GM23248 (cell line): ENCODE results near the gene ANTXRL. TPM values are rescaled to one million over a fixed set of nuclear protein-coding genes. Genes with fewer than 3 reads are reported as not detected.
"Not testable (repeated sequence)": the region's sequence is repeated elsewhere in the genome, so short reads cannot be mapped to it uniquely, and the experiment has no call there.

Source experiments
- DNase-seq: peaks from one replicate; pipeline ENCODE4 v3.0.0-alpha.2; 2015
- H2AFZ ChIP-seq: fragments of 200-600 bp; sonication (generic); 2 replicates; pipeline ENCODE4 v1.6.1; 2016; ENCODE audit warnings: antibody characterized with exemption
- H3F3A ChIP-seq: fragments of 200-600 bp; sonication (generic); 2 replicates; pipeline ENCODE4 v1.6.1; 2016; ENCODE audit warnings: mild to moderate bottlenecking, antibody characterized with exemption, mixed run types; ENCODE audit not compliant: insufficient read depth
- H3K27ac ChIP-seq: fragments of 200-600 bp; sonication (generic); 2 replicates; pipeline ENCODE4 v1.5.1; 2016; ENCODE audit warnings: mild to moderate bottlenecking
- H3K27me3 ChIP-seq: fragments of 200-600 bp; sonication (generic); replicated peaks from 2 replicates; pipeline ENCODE4 v1.6.1; 2016; ENCODE audit warnings: mild to moderate bottlenecking; ENCODE audit not compliant: insufficient read depth
- H3K36me3 ChIP-seq: fragments of 200-600 bp; sonication (generic); 2 replicates; pipeline ENCODE4 v1.6.1; 2016; ENCODE audit warnings: low read depth, mild to moderate bottlenecking
- H3K4me1 ChIP-seq: fragments of 200-600 bp; sonication (generic); 2 replicates; pipeline ENCODE4 v1.6.1; 2016; ENCODE audit warnings: mild to moderate bottlenecking; ENCODE audit not compliant: insufficient read depth
- H3K4me2 ChIP-seq: fragments of 200-600 bp; sonication (generic); one replicate; pipeline ENCODE4 v1.6.1; 2016; ENCODE audit warnings: mild to moderate bottlenecking; ENCODE audit not compliant: unreplicated experiment
- H3K4me3 ChIP-seq: fragments of 200-600 bp; sonication (generic); 2 replicates; pipeline ENCODE4 v1.5.1; 2016; ENCODE audit warnings: mild to moderate bottlenecking
- H3K79me2 ChIP-seq: fragments of 200-600 bp; sonication (generic); 2 replicates; pipeline ENCODE4 v1.6.1; 2016; ENCODE audit warnings: mild to moderate bottlenecking; ENCODE audit not compliant: insufficient read depth
- H3K9ac ChIP-seq: fragments of 200-600 bp; sonication (generic); 2 replicates; pipeline ENCODE4 v1.6.1; 2016; ENCODE audit warnings: mild to moderate bottlenecking
- H3K9me2 ChIP-seq: fragments of 200-600 bp; sonication (generic); 2 replicates; pipeline ENCODE4 v1.6.1; 2016; ENCODE audit warnings: mixed run types, mild to moderate bottlenecking, moderate library complexity; ENCODE audit not compliant: insufficient read depth
- H3K9me3 ChIP-seq: fragments of 200-600 bp; sonication (generic); one replicate; pipeline ENCODE4 v1.6.1; 2017; ENCODE audit warnings: low read depth
- H4K20me1 ChIP-seq: fragments of 200-600 bp; sonication (generic); 2 replicates; pipeline ENCODE4 v1.6.0; 2016; ENCODE audit not compliant: insufficient read depth
- EZH2 ChIP-seq: fragments of 200-600 bp; sonication (generic); IDR thresholded peaks from 2 replicates; pipeline ENCODE4 v1.6.1; 2018; ENCODE audit warnings: antibody characterized with exemption, mild to moderate bottlenecking; ENCODE audit not compliant: insufficient read depth, poor library complexity, severe bottlenecking
- EZH2phosphoT487 ChIP-seq: fragments of 200-600 bp; sonication (generic); IDR thresholded peaks from 2 replicates; pipeline ENCODE4 v1.6.1; 2018; ENCODE audit warnings: antibody characterized with exemption, moderate library complexity, mild to moderate bottlenecking, low read depth; ENCODE audit not compliant: insufficient read depth
- WGBS, 2 experiments: methylation state at CpG; one replicate each; pipeline ENCODE4 v1.1.6; 2015 to 2017; ENCODE audit warnings: low lambda C conversion rate in 2 of 2, low coverage in 1 of 2; ENCODE audit errors: missing lambda C conversion rate in 2 of 2; 5-methylcytosine and 5-hydroxymethylcytosine counted together
- in situ Hi-C: fragments of 300-500 bp; cut with MboI; formaldehyde crosslinking; loops from 2 replicates; pipeline ENCODE4 v1.15.0; 2020
- polyA plus RNA-seq: library from polyadenylated mRNA; unstranded; fragments of >200 nt; fragmentation: Nextera tagmentation; extraction: Ambion mirVana; gene quantifications from 2 replicates; pipeline ENCODE4 v1.2.1, GENCODE V29; 2016
- total RNA-seq: library from RNA; depleted of rRNA; stranded (reverse); fragments of >200 nt; shearing (Covaris generic); gene quantifications from 2 replicates; pipeline ENCODE4 v1.2.3, GENCODE V29; 2014

Gene ANTXRL
- total and polyA plus RNA-seq, 2 experiments from 2014 or later, result not detected

GRCh38 chr10:46299536-46300369 lies 13.0 kb downstream of the ANTXRL start:
- H3K4me3 ChIP-seq, result no peak overlapping the region
- 53 to 55% methylated on average over 19 to 20 of the region's 20 CpGs for WGBS, 2 experiments
- H3K9me3 ChIP-seq, result no peaks in the 10 kb centered on the region
- no peak overlapping the region for H3K9ac ChIP-seq
- H3K27ac ChIP-seq, result no peak overlapping the region
- TF ChIP-seq EZH2 (no peak), EZH2phosphoT487 (no peak)
- H3K9me2 ChIP-seq, result no peaks in the 10 kb centered on the region
- in situ Hi-C loops, result no loop called here
- no peaks in the 10 kb centered on the region for H3K79me2 ChIP-seq
- no peaks in the 10 kb centered on the region for H3K27me3 ChIP-seq
- no peak for DNase-seq
- no peak overlapping the region for H3K4me2 ChIP-seq
- H4K20me1 ChIP-seq, result no peaks in the 10 kb centered on the region
- no peaks in the 10 kb centered on the region for H3K4me1 ChIP-seq
- no peak overlapping the region for H2AFZ ChIP-seq
- H3K36me3 ChIP-seq, result no peaks in the 10 kb centered on the region
- H3F3A ChIP-seq, result no peaks in the 10 kb centered on the region

DNA sequence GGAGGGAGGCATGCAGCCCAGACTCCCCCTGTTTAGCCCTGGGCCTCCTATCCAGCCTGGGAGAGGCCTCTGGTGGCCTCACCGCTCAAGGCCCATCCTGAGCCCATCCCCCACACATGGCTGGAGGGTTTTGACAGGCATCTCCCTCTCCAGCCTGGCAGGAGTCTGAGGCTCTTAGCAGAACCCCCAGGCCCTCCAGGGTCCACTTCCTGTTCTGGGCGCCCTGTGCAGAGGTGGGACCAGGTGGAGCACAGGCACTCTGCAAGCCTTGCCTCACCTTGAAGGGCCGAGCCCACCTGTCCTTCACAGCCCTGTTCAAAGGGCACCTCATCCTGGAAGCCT lies 13.5 kb downstream of the ANTXRL start:
- H2AFZ ChIP-seq, H3K9ac ChIP-seq, H3K27me3 ChIP-seq, H3K9me2 ChIP-seq, H3K9me3 ChIP-seq, H3K79me2 ChIP-seq, H3K36me3 ChIP-seq, H3K4me2 ChIP-seq, in situ Hi-C loops, H4K20me1 ChIP-seq, H3F3A ChIP-seq, DNase-seq, H3K4me1 ChIP-seq, H3K27ac ChIP-seq, H3K4me3 ChIP-seq: not testable (repeated sequence)
- WGBS, 2 experiments, result 71 to 83% methylated on average over 3 of the region's 3 CpGs

- DNase-seq, result no peak
- Histone ChIP-seq H3K4me2 (no peak overlapping the region), H3K9ac (no peak overlapping the region), H3K4me3 (no peak overlapping the region), H3K9me2 (no peaks in the 10 kb centered on the region), H3K79me2 (no peaks in the 10 kb centered on the region), H3K36me3 (no peaks in the 10 kb centered on the region), H3K27ac (no peak overlapping the region), H3K27me3 (no peaks in the 10 kb centered on the region), H4K20me1 (no peaks in the 10 kb centered on the region), H2AFZ (no peak overlapping the region), H3K9me3 (no peaks in the 10 kb centered on the region), H3F3A (no peaks in the 10 kb centered on the region), H3K4me1 (no peaks in the 10 kb centered on the region)
- WGBS, 2 experiments, result 82 to 84% methylated on average over 5 of the region's 5 CpGs
- TF ChIP-seq EZH2, result no peak
- TF ChIP-seq EZH2phosphoT487, result no peak
- in situ Hi-C loops, result no loop called here
Measured at GRCh38 chr10:46301056-46301645, 14.4 kb downstream of the ANTXRL start.

DNA sequence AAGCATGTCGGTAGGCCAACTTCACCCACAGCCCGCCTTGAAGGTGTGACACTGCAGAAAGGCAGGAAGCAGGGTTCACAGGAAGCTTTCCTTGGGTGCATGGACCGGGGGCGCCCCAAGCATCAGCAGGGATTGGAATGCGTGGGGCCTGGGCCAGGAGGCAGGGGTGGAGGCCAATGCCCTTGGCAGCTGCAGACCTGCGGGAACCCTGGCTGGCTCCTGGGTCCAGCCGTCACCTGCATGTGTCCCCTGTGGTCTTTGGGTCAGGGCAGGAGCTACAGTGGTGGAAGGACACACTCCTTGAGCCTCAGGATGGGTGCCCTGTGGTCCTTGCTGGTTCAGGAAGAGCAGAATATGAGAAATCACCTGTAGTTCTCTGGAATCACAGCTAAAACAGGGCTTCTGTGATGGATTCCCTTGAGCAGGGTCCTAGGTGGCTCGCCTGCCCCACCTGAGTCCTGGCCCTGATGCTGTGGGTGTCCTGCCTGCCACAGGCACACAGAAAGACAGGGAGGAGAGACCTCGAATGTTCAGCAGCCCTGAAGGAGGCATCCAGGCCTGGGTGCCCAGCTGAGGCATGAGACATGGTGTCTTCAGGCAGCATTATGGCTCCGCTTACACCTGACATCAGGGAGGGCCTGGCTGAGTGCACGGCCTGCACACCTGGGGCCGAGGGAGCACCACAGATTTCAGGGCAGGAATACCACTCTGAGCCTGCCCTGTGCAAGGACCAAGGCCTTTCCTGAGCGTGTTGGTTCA lies 15.1 kb downstream of the ANTXRL start:
- no peaks in the 10 kb centered on the region for H3F3A ChIP-seq
- no peaks in the 10 kb centered on the region for H3K36me3 ChIP-seq
- no peak overlapping the region for H3K27ac ChIP-seq
- in situ Hi-C loops, result no loop called here
- H3K4me3 ChIP-seq, result no peak overlapping the region
- no peaks in the 10 kb centered on the region for H3K9me2 ChIP-seq
- no peaks in the 10 kb centered on the region for H3K9me3 ChIP-seq
- H3K4me2 ChIP-seq, result no peak overlapping the region
- DNase-seq, result no peak
- 0 out of 2 replicates have a peak, but pooled peaks cover 1% of the 10 kb centered on the region for H3K27me3 ChIP-seq
- TF ChIP-seq EZH2 (no peak), EZH2phosphoT487 (no peak)
- no peak overlapping the region for H2AFZ ChIP-seq
- no peaks in the 10 kb centered on the region for H3K79me2 ChIP-seq
- H4K20me1 ChIP-seq, result no peaks in the 10 kb centered on the region
- H3K4me1 ChIP-seq, result no peaks in the 10 kb centered on the region
- no peak overlapping the region for H3K9ac ChIP-seq
- 70 to 80% methylated on average over 13 of the region's 13 CpGs for WGBS, 2 experiments

GRCh38 chr10:46302765-46303352 lies 16.1 kb downstream of the ANTXRL start:
- H3F3A ChIP-seq, H2AFZ ChIP-seq, in situ Hi-C loops, H3K4me3 ChIP-seq, H3K9me2 ChIP-seq, DNase-seq, H3K79me2 ChIP-seq, H3K4me1 ChIP-seq, H3K36me3 ChIP-seq, H3K9me3 ChIP-seq, H3K27me3 ChIP-seq, H3K27ac ChIP-seq, H3K4me2 ChIP-seq, H3K9ac ChIP-seq, H4K20me1 ChIP-seq: not testable (repeated sequence)
- 67 to 73% methylated on average over 5 of the region's 5 CpGs for WGBS, 2 experiments
